Liver (tissue), 9 donors: ENCODE results near the gene CYP17A1. TPM values are rescaled to one million over a fixed set of nuclear protein-coding genes. Genes with fewer than 3 reads are reported as not detected.

Source experiments
- DNase-seq: peaks from one replicate; pipeline ENCODE4 v3.0.0-alpha.2; 2017; ENCODE audit warnings: low spot score
- H3K27ac ChIP-seq, 2 donors: one replicate each; pipeline ENCODE4 v1.7.0; 2013; ENCODE audit warnings: inconsistent platforms in 2 of 2, low read length in 2 of 2, control low read depth in 1 of 2, low read depth in 1 of 2, mild to moderate bottlenecking in 1 of 2
- H3K27me3 ChIP-seq, 4 donors: one replicate each; pipeline versions ENCODE4 v1.6.1 to v1.7.0; 2013; ENCODE audit warnings: low read length in 3 of 4, inconsistent platforms in 1 of 4, mild to moderate bottlenecking in 1 of 4, moderate library complexity in 1 of 4; ENCODE audit not compliant: control insufficient read depth in 4 of 4, insufficient read depth in 4 of 4
- H3K36me3 ChIP-seq, 4 donors: one replicate each; pipeline versions ENCODE4 v1.6.1 to v1.7.0; 2013; ENCODE audit warnings: low read length in 3 of 4, mild to moderate bottlenecking in 3 of 4, low read depth in 1 of 4, moderate library complexity in 1 of 4; ENCODE audit not compliant: control insufficient read depth in 4 of 4, insufficient read depth in 3 of 4
- H3K4me1 ChIP-seq, 4 donors: one replicate each; pipeline versions ENCODE4 v1.6.1 to v1.7.0; 2013; ENCODE audit warnings: low read length in 3 of 4, mild to moderate bottlenecking in 3 of 4, moderate library complexity in 1 of 4; ENCODE audit not compliant: control insufficient read depth in 4 of 4, insufficient read depth in 4 of 4
- H3K4me3 ChIP-seq, 3 donors: one replicate each; pipeline versions ENCODE4 v1.6.1 to v1.7.0; 2013; ENCODE audit warnings: low read length in 3 of 3, control low read depth in 1 of 3, low read depth in 1 of 3, mild to moderate bottlenecking in 1 of 3
- H3K9ac ChIP-seq, 2 donors: one replicate each; pipeline ENCODE4 v1.7.0; 2013; ENCODE audit warnings: low read length in 2 of 2, mild to moderate bottlenecking in 2 of 2, moderate library complexity in 2 of 2, control low read depth in 1 of 2, low read depth in 1 of 2
- H3K9me3 ChIP-seq, 4 donors: one replicate each; pipeline versions ENCODE4 v1.6.1 to v1.7.0; 2013; ENCODE audit warnings: low read length in 3 of 4; ENCODE audit not compliant: control insufficient read depth in 4 of 4
- EGR1 ChIP-seq, 2 donors: IDR thresholded peaks; 2 replicates each; pipeline ENCODE4 v1.6.1; 2016 to 2018; ENCODE audit warnings: antibody characterized with exemption in 2 of 2, low read depth in 2 of 2
- FOXA1 ChIP-seq: IDR thresholded peaks from 2 replicates; pipeline ENCODE4 v1.6.1; 2016; ENCODE audit warnings: antibody characterized with exemption
- FOXA2 ChIP-seq: IDR thresholded peaks from 2 replicates; pipeline ENCODE4 v1.6.1; 2016; ENCODE audit warnings: antibody characterized with exemption
- GABPA ChIP-seq, 2 donors: IDR thresholded peaks in 1 of 2; conservative IDR thresholded peaks in 1 of 2; 2 replicates each; pipeline ENCODE4 v1.6.1; 2016; ENCODE audit warnings: antibody characterized with exemption in 2 of 2, mild to moderate bottlenecking in 1 of 2, moderate library complexity in 1 of 2
- HNF4A ChIP-seq, 2 donors: conservative IDR thresholded peaks; 2 replicates each; pipeline ENCODE4 v1.6.1; 2016; ENCODE audit warnings: antibody characterized with exemption in 2 of 2, mild to moderate bottlenecking in 2 of 2
- HNF4G ChIP-seq: IDR thresholded peaks from 2 replicates; pipeline ENCODE4 v1.6.1; 2016; ENCODE audit warnings: antibody characterized with exemption
- JUND ChIP-seq, 2 donors: IDR thresholded peaks; 2 replicates each; pipeline ENCODE4 v1.6.1; 2016; ENCODE audit warnings: antibody characterized with exemption in 2 of 2
- NR2F2 ChIP-seq: IDR thresholded peaks from 2 replicates; pipeline ENCODE4 v1.6.1; 2016; ENCODE audit warnings: antibody characterized with exemption
- RAD21 ChIP-seq, 2 donors: IDR thresholded peaks; 2 replicates each; pipeline ENCODE4 v1.6.1; 2016; ENCODE audit warnings: antibody characterized with exemption in 2 of 2, mild to moderate bottlenecking in 2 of 2
- RXRA ChIP-seq, 2 donors: IDR thresholded peaks; 2 replicates each; pipeline ENCODE4 v1.6.1; 2017 to 2018; ENCODE audit warnings: antibody characterized with exemption in 2 of 2, mild to moderate bottlenecking in 1 of 2
- SP1 ChIP-seq: IDR thresholded peaks from 2 replicates; pipeline ENCODE4 v1.6.1; 2018; ENCODE audit warnings: antibody characterized with exemption, mild to moderate bottlenecking
- TAF1 ChIP-seq: conservative IDR thresholded peaks from 2 replicates; pipeline ENCODE4 v1.6.1; 2016; ENCODE audit warnings: antibody characterized with exemption, mild to moderate bottlenecking
- YY1 ChIP-seq: IDR thresholded peaks from 2 replicates; pipeline ENCODE4 v1.6.1; 2016; ENCODE audit warnings: antibody characterized with exemption, mild to moderate bottlenecking
- WGBS: extraction: QIAGEN DNeasy Blood & Tissue Kit; methylation state at CpG from one replicate; pipeline ENCODE4 v1.1.7; 2013; 5-methylcytosine and 5-hydroxymethylcytosine counted together
- polyA plus RNA-seq, 2 donors: library from polyadenylated mRNA; stranded (reverse) in 1 of 2; unstranded in 1 of 2; fragments of 200-250 nt in 1 of 2; fragments of >200 nt in 1 of 2; fragmentation: Nextera tagmentation in 1 of 2; extraction: Ambion mirVana in 1 of 2; gene quantifications; one replicate each; pipeline versions ENCODE4 v1.2.1 to v1.2.3, GENCODE V29; 2013 to 2015
- total RNA-seq, 2 donors: library from RNA; depleted of rRNA; stranded (reverse); fragments of >200 nt; gene quantifications; one replicate each; pipeline ENCODE4 v1.2.3, GENCODE V29; 2014
- TF ChIP-seq, protein P1 (sequence below): IDR thresholded peaks from 2 replicates; pipeline ENCODE4 v1.6.1; 2016; ENCODE audit warnings: antibody characterized with exemption
- TF ChIP-seq, protein P2 (sequence below): IDR thresholded peaks from 2 replicates; pipeline ENCODE4 v1.6.1; 2016; ENCODE audit warnings: antibody characterized with exemption
- TF ChIP-seq, protein P3 (sequence below): IDR thresholded peaks from 2 replicates; pipeline ENCODE4 v1.6.1; 2016; ENCODE audit warnings: antibody characterized with exemption, mild to moderate bottlenecking
- TF ChIP-seq, protein P4 (sequence below): IDR thresholded peaks from 2 replicates; pipeline ENCODE4 v1.6.1; 2016; ENCODE audit warnings: antibody characterized with exemption
- TF ChIP-seq, protein P5 (sequence below): fragments of 150-350 bp; IDR thresholded peaks from 2 replicates; pipeline ENCODE4 v1.5.1; 2017; ENCODE audit warnings: improper control_type of control experiment, low read depth, low read length; ENCODE audit not compliant: missing input control
- donor health status: healthy.
- donor health status: healthy.
- donor health status: healthy.
- donor health status: healthy.
- donor health status: healthy.

Gene CYP17A1
- total and polyA plus RNA-seq, 4 donors: 0.16 to 13.1 (median 1.0) TPM; not detected in 1

DNA sequence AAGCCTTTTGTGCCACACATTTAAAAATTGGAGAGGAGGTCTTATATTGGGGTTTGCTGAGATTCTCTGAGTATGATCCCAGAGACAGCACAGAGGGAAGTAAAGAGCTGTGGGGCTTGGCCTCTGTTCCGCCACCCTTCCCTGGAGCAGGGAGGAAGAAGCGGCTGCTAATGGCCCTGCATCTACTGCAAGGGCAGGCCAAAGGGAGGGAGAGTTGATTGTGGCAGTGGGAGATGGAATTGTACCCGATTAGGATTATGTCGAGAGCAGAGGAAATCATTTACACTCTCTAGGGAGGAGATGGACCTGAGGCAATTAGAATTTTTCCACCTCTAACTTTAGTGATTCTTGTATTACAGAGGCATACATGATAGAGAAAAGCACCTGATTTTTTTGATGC, 28.8 kb downstream of the CYP17A1 start:
- H3K27ac ChIP-seq: no peak overlapping the region
- peaks cover 3 to 30% (median 25%) of the 10 kb centered on the region in 4 donors for H3K36me3 ChIP-seq
- DNase-seq: no peak
- H3K9ac ChIP-seq: no peak overlapping the region
- WGBS: 89% methylated on average over 4 of the region's 4 CpGs
- TF ChIP-seq NR2F2 (no peak), EGR1 (IDR thresholded peaks at IDR 0.05; ENCODE audit: low read depth in 2 of 2) (no peak), HNF4G (no peak), YY1 (no peak), JUND (IDR thresholded peaks at IDR 0.05) (no peak), SP1 (no peak), FOXA1 (no peak), TAF1 (no peak)
- TF ChIP-seq, protein P1, sequence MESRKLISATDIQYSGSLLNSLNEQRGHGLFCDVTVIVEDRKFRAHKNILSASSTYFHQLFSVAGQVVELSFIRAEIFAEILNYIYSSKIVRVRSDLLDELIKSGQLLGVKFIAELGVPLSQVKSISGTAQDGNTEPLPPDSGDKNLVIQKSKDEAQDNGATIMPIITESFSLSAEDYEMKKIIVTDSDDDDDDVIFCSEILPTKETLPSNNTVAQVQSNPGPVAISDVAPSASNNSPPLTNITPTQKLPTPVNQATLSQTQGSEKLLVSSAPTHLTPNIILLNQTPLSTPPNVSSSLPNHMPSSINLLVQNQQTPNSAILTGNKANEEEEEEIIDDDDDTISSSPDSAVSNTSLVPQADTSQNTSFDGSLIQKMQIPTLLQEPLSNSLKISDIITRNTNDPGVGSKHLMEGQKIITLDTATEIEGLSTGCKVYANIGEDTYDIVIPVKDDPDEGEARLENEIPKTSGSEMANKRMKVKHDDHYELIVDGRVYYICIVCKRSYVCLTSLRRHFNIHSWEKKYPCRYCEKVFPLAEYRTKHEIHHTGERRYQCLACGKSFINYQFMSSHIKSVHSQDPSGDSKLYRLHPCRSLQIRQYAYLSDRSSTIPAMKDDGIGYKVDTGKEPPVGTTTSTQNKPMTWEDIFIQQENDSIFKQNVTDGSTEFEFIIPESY: no peak
- peaks cover under 1 to 10% (median 6%) of the 10 kb centered on the region in 4 donors for H3K4me1 ChIP-seq
- no peak overlapping the region for H3K4me3 ChIP-seq
- no peaks in the 10 kb centered on the region for H3K9me3 ChIP-seq
- H3K27me3 ChIP-seq: no peaks in the 10 kb centered on the region

DNA sequence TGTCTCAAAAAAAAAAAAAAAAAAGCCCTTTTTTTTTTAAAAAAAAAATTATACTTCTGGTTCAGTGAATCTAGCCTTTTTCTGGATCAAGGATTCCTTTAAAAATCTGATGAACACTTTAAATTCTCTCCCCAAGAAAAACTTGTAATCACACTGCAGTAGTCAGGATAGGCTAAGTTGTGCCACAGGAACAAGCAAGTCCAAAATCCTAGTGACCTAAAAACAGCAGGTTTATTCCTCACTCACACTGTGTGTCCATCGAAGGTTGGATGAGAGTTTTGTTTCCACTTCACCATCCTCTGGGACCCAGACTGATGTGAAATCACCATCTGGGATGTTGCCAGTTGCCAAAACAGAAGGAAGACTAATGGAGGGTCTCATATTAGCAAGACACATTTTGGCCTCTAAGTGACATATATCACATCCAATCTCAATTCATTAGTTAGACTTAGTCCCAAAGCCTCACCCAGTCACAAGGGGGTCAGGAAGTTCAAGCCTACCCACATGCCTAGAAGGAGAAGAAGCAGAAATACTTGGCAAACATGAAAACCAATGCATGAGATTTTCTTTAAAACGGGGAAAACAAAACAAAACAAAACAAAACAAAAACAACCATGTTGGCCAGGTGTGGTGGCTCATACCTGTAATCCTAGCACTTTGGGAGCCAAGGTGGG, 32.7 kb downstream of the CYP17A1 start:
- TF ChIP-seq, protein P2, sequence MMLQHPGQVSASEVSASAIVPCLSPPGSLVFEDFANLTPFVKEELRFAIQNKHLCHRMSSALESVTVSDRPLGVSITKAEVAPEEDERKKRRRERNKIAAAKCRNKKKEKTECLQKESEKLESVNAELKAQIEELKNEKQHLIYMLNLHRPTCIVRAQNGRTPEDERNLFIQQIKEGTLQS: no peak
- TF ChIP-seq, protein P3, sequence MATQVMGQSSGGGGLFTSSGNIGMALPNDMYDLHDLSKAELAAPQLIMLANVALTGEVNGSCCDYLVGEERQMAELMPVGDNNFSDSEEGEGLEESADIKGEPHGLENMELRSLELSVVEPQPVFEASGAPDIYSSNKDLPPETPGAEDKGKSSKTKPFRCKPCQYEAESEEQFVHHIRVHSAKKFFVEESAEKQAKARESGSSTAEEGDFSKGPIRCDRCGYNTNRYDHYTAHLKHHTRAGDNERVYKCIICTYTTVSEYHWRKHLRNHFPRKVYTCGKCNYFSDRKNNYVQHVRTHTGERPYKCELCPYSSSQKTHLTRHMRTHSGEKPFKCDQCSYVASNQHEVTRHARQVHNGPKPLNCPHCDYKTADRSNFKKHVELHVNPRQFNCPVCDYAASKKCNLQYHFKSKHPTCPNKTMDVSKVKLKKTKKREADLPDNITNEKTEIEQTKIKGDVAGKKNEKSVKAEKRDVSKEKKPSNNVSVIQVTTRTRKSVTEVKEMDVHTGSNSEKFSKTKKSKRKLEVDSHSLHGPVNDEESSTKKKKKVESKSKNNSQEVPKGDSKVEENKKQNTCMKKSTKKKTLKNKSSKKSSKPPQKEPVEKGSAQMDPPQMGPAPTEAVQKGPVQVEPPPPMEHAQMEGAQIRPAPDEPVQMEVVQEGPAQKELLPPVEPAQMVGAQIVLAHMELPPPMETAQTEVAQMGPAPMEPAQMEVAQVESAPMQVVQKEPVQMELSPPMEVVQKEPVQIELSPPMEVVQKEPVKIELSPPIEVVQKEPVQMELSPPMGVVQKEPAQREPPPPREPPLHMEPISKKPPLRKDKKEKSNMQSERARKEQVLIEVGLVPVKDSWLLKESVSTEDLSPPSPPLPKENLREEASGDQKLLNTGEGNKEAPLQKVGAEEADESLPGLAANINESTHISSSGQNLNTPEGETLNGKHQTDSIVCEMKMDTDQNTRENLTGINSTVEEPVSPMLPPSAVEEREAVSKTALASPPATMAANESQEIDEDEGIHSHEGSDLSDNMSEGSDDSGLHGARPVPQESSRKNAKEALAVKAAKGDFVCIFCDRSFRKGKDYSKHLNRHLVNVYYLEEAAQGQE: no peak
- TF ChIP-seq, protein P4, sequence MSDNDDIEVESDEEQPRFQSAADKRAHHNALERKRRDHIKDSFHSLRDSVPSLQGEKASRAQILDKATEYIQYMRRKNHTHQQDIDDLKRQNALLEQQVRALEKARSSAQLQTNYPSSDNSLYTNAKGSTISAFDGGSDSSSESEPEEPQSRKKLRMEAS: no peak
- TF ChIP-seq RXRA (IDR thresholded peaks at IDR 0.05) (no peak), SP1 (no peak), HNF4G (no peak), EGR1 (IDR thresholded peaks at IDR 0.05; ENCODE audit: low read depth in 2 of 2) (no peak), TAF1 (no peak), GABPA (IDR thresholded peaks at IDR 0.05 in 1 of 2, conservative IDR thresholded peaks at IDR 0.05 in 1 of 2) (no peak), HNF4A (conservative IDR thresholded peaks at IDR 0.05) (no peak), RAD21 (IDR thresholded peaks at IDR 0.05) (no peak), FOXA2 (no peak), FOXA1 (no peak), JUND (IDR thresholded peaks at IDR 0.05) (no peak)
- TF ChIP-seq, protein P5, sequence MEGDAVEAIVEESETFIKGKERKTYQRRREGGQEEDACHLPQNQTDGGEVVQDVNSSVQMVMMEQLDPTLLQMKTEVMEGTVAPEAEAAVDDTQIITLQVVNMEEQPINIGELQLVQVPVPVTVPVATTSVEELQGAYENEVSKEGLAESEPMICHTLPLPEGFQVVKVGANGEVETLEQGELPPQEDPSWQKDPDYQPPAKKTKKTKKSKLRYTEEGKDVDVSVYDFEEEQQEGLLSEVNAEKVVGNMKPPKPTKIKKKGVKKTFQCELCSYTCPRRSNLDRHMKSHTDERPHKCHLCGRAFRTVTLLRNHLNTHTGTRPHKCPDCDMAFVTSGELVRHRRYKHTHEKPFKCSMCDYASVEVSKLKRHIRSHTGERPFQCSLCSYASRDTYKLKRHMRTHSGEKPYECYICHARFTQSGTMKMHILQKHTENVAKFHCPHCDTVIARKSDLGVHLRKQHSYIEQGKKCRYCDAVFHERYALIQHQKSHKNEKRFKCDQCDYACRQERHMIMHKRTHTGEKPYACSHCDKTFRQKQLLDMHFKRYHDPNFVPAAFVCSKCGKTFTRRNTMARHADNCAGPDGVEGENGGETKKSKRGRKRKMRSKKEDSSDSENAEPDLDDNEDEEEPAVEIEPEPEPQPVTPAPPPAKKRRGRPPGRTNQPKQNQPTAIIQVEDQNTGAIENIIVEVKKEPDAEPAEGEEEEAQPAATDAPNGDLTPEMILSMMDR: no peak
- TF ChIP-seq, protein P1: no peak
- no peak for DNase-seq
- Histone ChIP-seq H3K36me3 (peaks cover 2 to 9% (median 4%) of the 10 kb centered on the region in 4 donors), H3K4me1 (peaks cover 13 to 30% (median 19%) of the 10 kb centered on the region in 4 donors), H3K27ac (no peak overlapping the region), H3K9ac (no peak overlapping the region), H3K4me3 (no peak overlapping the region), H3K27me3 (no peaks in the 10 kb centered on the region), H3K9me3 (no peaks in the 10 kb centered on the region)
- 92% methylated on average over 2 of the region's 2 CpGs for WGBS
